Measurements from ENCODE around the gene FGD2.
"Not testable (repeated sequence)": the region's sequence is repeated elsewhere in the genome, so short reads cannot be mapped to it uniquely, and the experiment has no call there.

The FGD2 gene

GRCh38 chr6:36979347-36979742 is 26.1 kb upstream of the FGD2 start:
- Mint-ChIP-seq H3K4me1 (peaks cover 39% of the 10 kb centered on the region), H3K9me3 (no peaks in the 10 kb centered on the region), H3K4me3 (no peak overlapping the region), H3K36me3 (peaks cover 56% of the 10 kb centered on the region), H3K27ac (peak overlapping the region; percentile 29)
- no peak for DNase-seq (ENCODE audit: low spot score in 2 of 2)
- ATAC-seq = peak; percentile 49

GRCh38 chr6:36980129-36980528 is 25.3 kb upstream of the FGD2 start:
- Mint-ChIP-seq H3K36me3 (peaks cover 49% of the 10 kb centered on the region), H3K4me3 (no peak overlapping the region), H3K4me1 (peaks cover 39% of the 10 kb centered on the region), H3K9me3 (no peaks in the 10 kb centered on the region), H3K27ac (peak overlapping the region; percentile 29)
- ATAC-seq (no peak), DNase-seq (ENCODE audit: low spot score in 2 of 2) (no peak)

- no peak overlapping the region for H3K4me3 Mint-ChIP-seq
- peaks cover 39% of the 10 kb centered on the region for H3K4me1 Mint-ChIP-seq
- DNase-seq (ENCODE audit: low spot score in 2 of 2) (no peak), ATAC-seq (no peak)
- no peaks in the 10 kb centered on the region for H3K9me3 Mint-ChIP-seq
- peaks cover 39% of the 10 kb centered on the region for H3K36me3 Mint-ChIP-seq
- peak overlapping the region; percentile 29 for H3K27ac Mint-ChIP-seq
Measured at GRCh38 chr6:36980876-36981619, 24.4 kb upstream of the FGD2 start.

- Mint-ChIP-seq H3K9me3 (no peaks in the 10 kb centered on the region), H3K27ac (no peak overlapping the region), H3K4me3 (no peak overlapping the region), H3K4me1 (peaks cover 42% of the 10 kb centered on the region), H3K36me3 (peaks cover 22% of the 10 kb centered on the region)
- DNase-seq (ENCODE audit: low spot score in 2 of 2) = no peak
- no peak for ATAC-seq
Measured at GRCh38 chr6:36983538-36983937, 21.9 kb upstream of the FGD2 start.

GRCh38 chr6:36984581-36985416 is 20.7 kb upstream of the FGD2 start:
- DNase-seq (ENCODE audit: low spot score in 2 of 2) (peak; percentile 18 to 70), ATAC-seq (peak; percentile 53)
- Mint-ChIP-seq H3K4me3 (no peak overlapping the region), H3K4me1 (peaks cover 33% of the 10 kb centered on the region), H3K27ac (no peak overlapping the region), H3K9me3 (no peaks in the 10 kb centered on the region), H3K36me3 (peaks cover 10% of the 10 kb centered on the region)

GRCh38 chr6:36985417-36985807 is 20.0 kb upstream of the FGD2 start:
- ATAC-seq (no peak), DNase-seq (ENCODE audit: low spot score in 2 of 2) (no peak)
- Mint-ChIP-seq H3K4me1 (peaks cover 29% of the 10 kb centered on the region), H3K9me3 (no peaks in the 10 kb centered on the region), H3K4me3 (no peak overlapping the region), H3K36me3 (peaks cover 8% of the 10 kb centered on the region), H3K27ac (no peak overlapping the region)

GRCh38 chr6:36985808-36986703 is 19.4 kb upstream of the FGD2 start, which contains the start of gene MTCH1:
MTCH1 (minus strand) TSS chr6:36986196; CDS start chr6:36986173, 23 bp downstream.
- H3K9me3 Mint-ChIP-seq = no peaks in the 10 kb centered on the region
- ATAC-seq (peak; percentile 89), DNase-seq (ENCODE audit: low spot score in 2 of 2) (peak; percentile 94 to 96)
- H3K4me1 Mint-ChIP-seq = peaks cover 23% of the 10 kb centered on the region
- H3K4me3 Mint-ChIP-seq = no peak within 1 kb of the TSS
- H3K27ac Mint-ChIP-seq = no peak within 1 kb of the TSS
- H3K36me3 Mint-ChIP-seq = peaks cover 8% of the 10 kb centered on the region

GRCh38 chr6:36986704-36987047 is 18.8 kb upstream of the FGD2 start:
- Mint-ChIP-seq H3K4me1 (peaks cover 17% of the 10 kb centered on the region), H3K27ac (no peak overlapping the region), H3K9me3 (no peaks in the 10 kb centered on the region), H3K36me3 (peaks cover 8% of the 10 kb centered on the region), H3K4me3 (no peak overlapping the region)
- peak; percentile 23 for ATAC-seq
- DNase-seq (ENCODE audit: low spot score in 2 of 2) = no peak

- DNase-seq (ENCODE audit: low spot score in 2 of 2) = no peak
- peaks cover 8% of the 10 kb centered on the region for H3K36me3 Mint-ChIP-seq
- no peaks in the 10 kb centered on the region for H3K9me3 Mint-ChIP-seq
- H3K4me1 Mint-ChIP-seq = peaks cover 11% of the 10 kb centered on the region
- H3K4me3 Mint-ChIP-seq = no peak overlapping the region
- no peak for ATAC-seq
- no peak overlapping the region for H3K27ac Mint-ChIP-seq
Measured at GRCh38 chr6:36989264-36989663, 16.2 kb upstream of the FGD2 start.

- ATAC-seq; DNase-seq (ENCODE audit: low spot score in 2 of 2); H3K27ac Mint-ChIP-seq; H3K9me3 Mint-ChIP-seq; H3K4me3 Mint-ChIP-seq; H3K36me3 Mint-ChIP-seq: not testable (repeated sequence)
- peaks cover 11% of the 10 kb centered on the region for H3K4me1 Mint-ChIP-seq
Measured at GRCh38 chr6:36990401-36990800, 15.1 kb upstream of the FGD2 start.

GRCh38 chr6:36997811-36998722 is 7.4 kb upstream of the FGD2 start:
- Mint-ChIP-seq H3K4me3 (no peak overlapping the region), H3K4me1 (no peaks in the 10 kb centered on the region), H3K27ac (no peak overlapping the region), H3K36me3 (no peaks in the 10 kb centered on the region), H3K9me3 (no peaks in the 10 kb centered on the region)
- ATAC-seq (no peak), DNase-seq (ENCODE audit: low spot score in 2 of 2) (no peak)

GRCh38 chr6:36998723-36999038 is 6.8 kb upstream of the FGD2 start:
- Mint-ChIP-seq H3K4me3 (no peak overlapping the region), H3K9me3 (no peaks in the 10 kb centered on the region), H3K4me1 (no peaks in the 10 kb centered on the region), H3K36me3 (no peaks in the 10 kb centered on the region), H3K27ac (no peak overlapping the region)
- ATAC-seq = no peak
- no peak for DNase-seq (ENCODE audit: low spot score in 2 of 2)

GRCh38 chr6:36999061-36999750 is 6.2 kb upstream of the FGD2 start:
- no peak for ATAC-seq
- H3K4me1 Mint-ChIP-seq = no peaks in the 10 kb centered on the region
- H3K4me3 Mint-ChIP-seq = no peak overlapping the region
- H3K27ac Mint-ChIP-seq = peak overlapping the region; percentile 46
- DNase-seq (ENCODE audit: low spot score in 2 of 2) = no peak
- no peaks in the 10 kb centered on the region for H3K9me3 Mint-ChIP-seq
- H3K36me3 Mint-ChIP-seq = no peaks in the 10 kb centered on the region

- Mint-ChIP-seq H3K27ac (peak overlapping the region; percentile 46), H3K4me1 (no peaks in the 10 kb centered on the region), H3K9me3 (no peaks in the 10 kb centered on the region), H3K4me3 (no peak overlapping the region), H3K36me3 (no peaks in the 10 kb centered on the region)
- DNase-seq (ENCODE audit: low spot score in 2 of 2) (no peak), ATAC-seq (no peak)
Measured at GRCh38 chr6:36999751-37000125, 5.7 kb upstream of the FGD2 start.

All from stimulated activated effector memory CD8-positive, alpha-beta T cell treated with anti-CD3 and anti-CD28 coated beads, Interleukin-12 subunit alpha, Interleukin-12 subunit beta, amount 100 ng/mL, for 72 hours (primary cell).